ENCODE results near the gene KCNJ5. TPM values are rescaled to one million over a fixed set of nuclear protein-coding genes. Genes with fewer than 3 reads are reported as not detected.

The KCNJ5 gene
- total RNA-seq, 2 experiments from 2014 or later, result not detected

- no peaks in the 10 kb centered on the region for H3K27me3 Mint-ChIP-seq
- H3K4me1 Mint-ChIP-seq (ENCODE audit: low read depth), result peaks cover 11% of the 10 kb centered on the region
- intact Hi-C loops (cut with micrococcal nuclease), result no loop called here
- no peaks in the 10 kb centered on the region for H3K9me3 Mint-ChIP-seq
- ChIA-PET CTCF (interaction anchor here (2.1 kb wide), 1 partner anchor 27 kb away, joined by 9 read pairs; no protein-coding TSS in a partner anchor), POLR2A (no interaction called here)
- no peak for TF ChIP-seq CTCF (IDR thresholded peaks at IDR 0.05)
- DNase-seq, result no peak
- no peak overlapping the region for H3K27ac Mint-ChIP-seq
- no peaks in the 10 kb centered on the region for H3K36me3 Mint-ChIP-seq (ENCODE audit: low read depth)
- no peak for ATAC-seq
- H3K4me3 Mint-ChIP-seq, result no peak overlapping the region
Measured at GRCh38 chr11:128929991-128930390, 38.8 kb downstream of the KCNJ5 start.

- no peak for DNase-seq
- intact Hi-C loops (cut with micrococcal nuclease), result no loop called here
- CTCF ChIA-PET, result no interaction called here
- H3K27me3 Mint-ChIP-seq, result no peaks in the 10 kb centered on the region
- TF ChIP-seq CTCF (IDR thresholded peaks at IDR 0.05), result no peak
- no peak for ATAC-seq
- H3K9me3 Mint-ChIP-seq, result no peaks in the 10 kb centered on the region
- H3K4me1 Mint-ChIP-seq (ENCODE audit: low read depth), result peaks cover 11% of the 10 kb centered on the region
- no peak overlapping the region for H3K27ac Mint-ChIP-seq
- POLR2A ChIA-PET, result no interaction called here
- H3K4me3 Mint-ChIP-seq, result no peak overlapping the region
- no peaks in the 10 kb centered on the region for H3K36me3 Mint-ChIP-seq (ENCODE audit: low read depth)
Measured at GRCh38 chr11:128931066-128931465, 39.9 kb downstream of the KCNJ5 start.

DNA sequence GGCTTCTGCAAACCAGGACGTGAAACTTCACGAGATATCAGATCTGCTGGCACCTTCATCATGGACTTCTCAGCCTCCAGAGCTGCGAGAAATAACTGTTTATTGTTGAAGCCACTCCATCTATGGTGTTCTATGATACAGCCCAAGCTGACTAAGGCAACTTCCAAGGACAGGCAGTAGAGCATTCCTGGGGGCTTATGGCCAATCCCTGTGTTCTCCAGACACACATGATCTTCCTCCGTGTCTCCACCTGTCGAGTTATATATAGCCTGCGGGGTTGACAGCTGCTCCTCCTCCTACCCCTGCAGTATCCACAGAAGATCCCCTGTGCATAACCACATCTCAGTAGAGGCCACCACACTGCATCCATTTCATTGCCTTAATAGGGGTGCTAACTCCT lies 40.5 kb downstream of the KCNJ5 start:
- POLR2A ChIA-PET, result no interaction called here
- Mint-ChIP-seq H3K4me1 (ENCODE audit: low read depth) (peaks cover 11% of the 10 kb centered on the region), H3K27ac (no peak overlapping the region), H3K9me3 (no peaks in the 10 kb centered on the region), H3K27me3 (no peaks in the 10 kb centered on the region), H3K36me3 (ENCODE audit: low read depth) (no peaks in the 10 kb centered on the region), H3K4me3 (no peak overlapping the region)
- ATAC-seq (no peak), DNase-seq (no peak)
- TF ChIP-seq CTCF (IDR thresholded peaks at IDR 0.05), result no peak
- intact Hi-C loops (cut with micrococcal nuclease), result no loop called here
- CTCF ChIA-PET, result interaction anchor here (1.4 kb wide), 1 partner anchor 24 kb away, joined by 3 read pairs; no protein-coding TSS in a partner anchor

- CTCF ChIA-PET, result interaction anchor here (1.1 to 1.2 kb wide), 2 partner anchors 23 to 28 kb away, joined by 4 to 5 read pairs; no protein-coding TSS in a partner anchor
- ATAC-seq (no peak), DNase-seq (no peak)
- intact Hi-C loops (cut with micrococcal nuclease), result no loop called here
- no peak overlapping the region for H3K27ac Mint-ChIP-seq
- H3K4me1 Mint-ChIP-seq (ENCODE audit: low read depth), result peaks cover 6% of the 10 kb centered on the region
- H3K36me3 Mint-ChIP-seq (ENCODE audit: low read depth), result no peaks in the 10 kb centered on the region
- POLR2A ChIA-PET, result interaction anchor here (1.3 kb wide), 1 partner anchor 12 kb away, joined by 5 read pairs; no protein-coding TSS in a partner anchor
- H3K9me3 Mint-ChIP-seq, result no peaks in the 10 kb centered on the region
- no peak for TF ChIP-seq CTCF (IDR thresholded peaks at IDR 0.05)
- no peaks in the 10 kb centered on the region for H3K27me3 Mint-ChIP-seq
- no peak overlapping the region for H3K4me3 Mint-ChIP-seq
Measured at GRCh38 chr11:128933481-128934178, 42.5 kb downstream of the KCNJ5 start.

GRCh38 chr11:128934351-128934750 lies 43.2 kb downstream of the KCNJ5 start:
- ATAC-seq (no peak), DNase-seq (no peak)
- no peak overlapping the region for H3K4me3 Mint-ChIP-seq
- H3K9me3 Mint-ChIP-seq, result no peaks in the 10 kb centered on the region
- peaks cover 3% of the 10 kb centered on the region for H3K4me1 Mint-ChIP-seq (ENCODE audit: low read depth)
- H3K27ac Mint-ChIP-seq, result no peak overlapping the region
- ChIA-PET CTCF (interaction anchor here (1.1 to 1.2 kb wide), 2 partner anchors 22 to 29 kb away, joined by 4 to 5 read pairs; no protein-coding TSS in a partner anchor), POLR2A (no interaction called here)
- H3K36me3 Mint-ChIP-seq (ENCODE audit: low read depth), result no peaks in the 10 kb centered on the region
- no peaks in the 10 kb centered on the region for H3K27me3 Mint-ChIP-seq
- no peak for TF ChIP-seq CTCF (IDR thresholded peaks at IDR 0.05)
- intact Hi-C loops (cut with micrococcal nuclease), result no loop called here

Measured in activated CD8-positive, alpha-beta T cell treated with anti-CD3 and anti-CD28 coated beads for 36 hours (primary cell).